GM12892 (cell line): ENCODE results near the gene DGLUCY.

Experiments used
- POLR2A ChIP-seq: IDR thresholded peaks from 2 replicates; pipeline ENCODE4 v1.6.1; 2011; ENCODE audit warnings: low read depth, low read length, control low read depth
- POLR2AphosphoS5 ChIP-seq: IDR thresholded peaks from 2 replicates; pipeline ENCODE4 v1.6.1; 2011; ENCODE audit warnings: low read depth, low read length, control low read depth
- TAF1 ChIP-seq: IDR thresholded peaks from 2 replicates; pipeline ENCODE4 v1.6.1; 2011; ENCODE audit warnings: low read depth, mild to moderate bottlenecking, control low read depth, low read length, borderline replicate concordance

- TF ChIP-seq TAF1 (no peak), POLR2A (no peak), POLR2AphosphoS5 (no peak)
Measured at GRCh38 chr14:91267965-91268437, 154.1 kb downstream of the DGLUCY start.
